ENCODE data around the gene IRF8. TPM values are rescaled to one million over a fixed set of nuclear protein-coding genes. Genes with fewer than 3 reads are reported as not detected.

The IRF8 gene
- total and polyA plus RNA-seq, 2 of the 4 experiments (the other 2 are of a cell fraction) = not detected

DNA sequence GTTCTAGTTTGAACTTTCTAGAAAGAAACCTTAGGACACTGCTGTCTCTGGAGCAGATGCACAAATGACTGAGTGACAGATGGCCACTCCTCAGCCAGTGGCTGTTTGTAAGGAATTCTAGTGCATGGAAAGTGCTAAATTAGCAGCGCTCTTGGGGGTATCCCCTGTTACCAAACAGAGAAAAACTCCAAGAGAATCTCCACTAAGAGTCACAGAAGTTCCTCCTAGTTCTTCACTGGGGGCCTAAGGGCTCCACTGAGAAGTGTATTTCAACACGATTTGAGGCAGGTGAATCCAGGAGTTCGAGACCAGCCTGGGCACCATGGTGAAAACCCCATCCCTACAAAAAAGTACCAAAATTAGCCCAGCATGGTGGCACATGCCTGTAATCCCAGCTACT lies 18.1 kb upstream of the IRF8 start:
- POLR2A ChIA-PET (ENCODE audit: unreplicated experiment) = no interaction called here
- BruUV-seq (replicated peaks) = no TSS peak
- Histone ChIP-seq H3K9ac (ENCODE audit: low read depth, low read length) (no peak overlapping the region), H4K91ac (ENCODE audit: insufficient read depth, low read depth, low read length) (no peak overlapping the region), H3K4me2 (ENCODE audit: low read depth, low read length) (no peak overlapping the region), H3K9me3 (ENCODE audit: control insufficient read depth, insufficient read depth, low read length) (no peaks in the 10 kb centered on the region), H2AK9ac (replicated peaks; ENCODE audit: low read depth, low read length, poor library complexity) (no peak overlapping the region), H3K56ac (ENCODE audit: extremely low read depth, insufficient read depth, low read length) (no peak overlapping the region), H3K4ac (ENCODE audit: low read depth, low read length) (no peak overlapping the region), H3K27me3 (ENCODE audit: control insufficient read depth, insufficient read depth, low read length) (peaks cover 47% of the 10 kb centered on the region), H4K8ac (ENCODE audit: low read depth in 2 of 2, low read length in 2 of 2) (no peak overlapping the region), H3K18ac (ENCODE audit: low read depth, low read length) (no peak overlapping the region), H2AK5ac (ENCODE audit: low read depth, low read length) (no peak overlapping the region), H3K14ac (replicated peaks; ENCODE audit: low read depth, low read length) (no peak overlapping the region), H2BK20ac (ENCODE audit: low read depth, low read length) (no peak overlapping the region), H2BK5ac (ENCODE audit: low read depth, low read length, poor library complexity, severe bottlenecking) (no peak overlapping the region), H3K4me1 (ENCODE audit: control insufficient read depth, insufficient read depth, low read length) (no peaks in the 10 kb centered on the region), H4K5ac (ENCODE audit: low read depth, low read length) (no peak overlapping the region), H3K36me3 (ENCODE audit: control insufficient read depth, insufficient read depth, low read length) (no peaks in the 10 kb centered on the region), H3K27ac (ENCODE audit: insufficient read depth, low read length) (no peak overlapping the region), H2BK15ac (ENCODE audit: low read depth, low read length) (no peak overlapping the region), H3K79me1 (ENCODE audit: low read depth in 1 of 2, low read length in 2 of 2) (no peaks in the 10 kb centered on the region), H2AFZ (replicated peaks; ENCODE audit: low read length, poor library complexity) (no peak overlapping the region), H2BK120ac (ENCODE audit: low read depth, low read length) (no peak overlapping the region), H3K23ac (ENCODE audit: low read depth, low read length) (no peak overlapping the region), H4K20me1 (ENCODE audit: insufficient read depth, low read length) (no peaks in the 10 kb centered on the region), H3K9me1 (ENCODE audit: insufficient read depth, low read length) (no peaks in the 10 kb centered on the region; the same call in 1 of the 2 replicates), H3K4me3 (ENCODE audit: insufficient read depth, low read depth, low read length) (no peak overlapping the region)
- no CpG with 5 or more reads among the region's 3 CpGs for WGBS, 2 experiments (ENCODE audit: extremely low coverage in 2 of 2, insufficient read length in 1 of 2)
- dilution Hi-C loops (cut with HindIII; ENCODE audit: low sequenced_read_pairs, unreplicated experiment) (no loop called here), intact Hi-C loops (cut with micrococcal nuclease) (no loop called here), in situ Hi-C loops (cut with MboI; ENCODE audit: low sequenced_read_pairs) (no loop called here)
- ATAC-seq (ENCODE audit: low read depth) = no peak
- TF ChIP-seq, protein P1, sequence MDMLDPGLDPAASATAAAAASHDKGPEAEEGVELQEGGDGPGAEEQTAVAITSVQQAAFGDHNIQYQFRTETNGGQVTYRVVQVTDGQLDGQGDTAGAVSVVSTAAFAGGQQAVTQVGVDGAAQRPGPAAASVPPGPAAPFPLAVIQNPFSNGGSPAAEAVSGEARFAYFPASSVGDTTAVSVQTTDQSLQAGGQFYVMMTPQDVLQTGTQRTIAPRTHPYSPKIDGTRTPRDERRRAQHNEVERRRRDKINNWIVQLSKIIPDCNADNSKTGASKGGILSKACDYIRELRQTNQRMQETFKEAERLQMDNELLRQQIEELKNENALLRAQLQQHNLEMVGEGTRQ (IDR thresholded peaks at IDR 0.05; ENCODE audit: low read depth, low read length) = no peak
- TF ChIP-seq MAFK (IDR thresholded peaks at IDR 0.05; ENCODE audit: low read depth, low read length) (no peak), SMC3 (IDR thresholded peaks at IDR 0.05; ENCODE audit: low read depth, low read length) (no peak), CHD1 (IDR thresholded peaks at IDR 0.05; ENCODE audit: low read depth, low read length) (no peak), RFX5 (IDR thresholded peaks at IDR 0.05; ENCODE audit: low read depth, low read length) (no peak), POLR2A (IDR thresholded peaks at IDR 0.05; ENCODE audit: low read depth, low read length) (no peak), MXI1 (IDR thresholded peaks at IDR 0.05; ENCODE audit: borderline replicate concordance, low read depth, low read length) (no peak), FOS (IDR thresholded peaks at IDR 0.05; ENCODE audit: low read depth, low read length) (no peak), NFE2L2 (IDR thresholded peaks at IDR 0.05; ENCODE audit: low read depth, low read length) (no peak), CEBPB (IDR thresholded peaks at IDR 0.05; ENCODE audit: low read depth, low read length) (no peak), RCOR1 (IDR thresholded peaks at IDR 0.05; ENCODE audit: insufficient replicate concordance, low read length) (no peak), BHLHE40 (IDR thresholded peaks at IDR 0.05; ENCODE audit: low read depth, low read length) (no peak), RAD21 (IDR thresholded peaks at IDR 0.05; ENCODE audit: low read length) (no peak), MAZ (IDR thresholded peaks at IDR 0.05; ENCODE audit: borderline replicate concordance, low read depth, low read length) (no peak)
- TF ChIP-seq, protein P2, sequence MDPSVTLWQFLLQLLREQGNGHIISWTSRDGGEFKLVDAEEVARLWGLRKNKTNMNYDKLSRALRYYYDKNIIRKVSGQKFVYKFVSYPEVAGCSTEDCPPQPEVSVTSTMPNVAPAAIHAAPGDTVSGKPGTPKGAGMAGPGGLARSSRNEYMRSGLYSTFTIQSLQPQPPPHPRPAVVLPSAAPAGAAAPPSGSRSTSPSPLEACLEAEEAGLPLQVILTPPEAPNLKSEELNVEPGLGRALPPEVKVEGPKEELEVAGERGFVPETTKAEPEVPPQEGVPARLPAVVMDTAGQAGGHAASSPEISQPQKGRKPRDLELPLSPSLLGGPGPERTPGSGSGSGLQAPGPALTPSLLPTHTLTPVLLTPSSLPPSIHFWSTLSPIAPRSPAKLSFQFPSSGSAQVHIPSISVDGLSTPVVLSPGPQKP (IDR thresholded peaks at IDR 0.05; ENCODE audit: borderline replicate concordance, low read depth, low read length) = no peak
- TF ChIP-seq, protein P3, sequence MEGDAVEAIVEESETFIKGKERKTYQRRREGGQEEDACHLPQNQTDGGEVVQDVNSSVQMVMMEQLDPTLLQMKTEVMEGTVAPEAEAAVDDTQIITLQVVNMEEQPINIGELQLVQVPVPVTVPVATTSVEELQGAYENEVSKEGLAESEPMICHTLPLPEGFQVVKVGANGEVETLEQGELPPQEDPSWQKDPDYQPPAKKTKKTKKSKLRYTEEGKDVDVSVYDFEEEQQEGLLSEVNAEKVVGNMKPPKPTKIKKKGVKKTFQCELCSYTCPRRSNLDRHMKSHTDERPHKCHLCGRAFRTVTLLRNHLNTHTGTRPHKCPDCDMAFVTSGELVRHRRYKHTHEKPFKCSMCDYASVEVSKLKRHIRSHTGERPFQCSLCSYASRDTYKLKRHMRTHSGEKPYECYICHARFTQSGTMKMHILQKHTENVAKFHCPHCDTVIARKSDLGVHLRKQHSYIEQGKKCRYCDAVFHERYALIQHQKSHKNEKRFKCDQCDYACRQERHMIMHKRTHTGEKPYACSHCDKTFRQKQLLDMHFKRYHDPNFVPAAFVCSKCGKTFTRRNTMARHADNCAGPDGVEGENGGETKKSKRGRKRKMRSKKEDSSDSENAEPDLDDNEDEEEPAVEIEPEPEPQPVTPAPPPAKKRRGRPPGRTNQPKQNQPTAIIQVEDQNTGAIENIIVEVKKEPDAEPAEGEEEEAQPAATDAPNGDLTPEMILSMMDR (conservative IDR thresholded peaks at IDR 0.05; ENCODE audit: low read depth, low read length) = no peak
- CTCF ChIA-PET = no interaction called here
- DNase-seq = no peak
